Activated gamma-delta T cell treated with anti-CD3 and anti-CD28 coated beads, Interleukin-2, amount 50 U/mL, for 16 hours (primary cell): ENCODE results near the gene SLC2A2.
"Not testable (repeated sequence)": the region's sequence is repeated elsewhere in the genome, so short reads cannot be mapped to it uniquely, and the experiment has no call there.

Source experiments
- DNase-seq: peaks from one replicate; pipeline ENCODE4 v3.0.0-alpha.2; 2020; ENCODE audit warnings: low read depth

SLC2A2 gene

GRCh38 chr3:170985304-170985703 is 41.2 kb downstream of the SLC2A2 start:
- no peak for DNase-seq

- DNase-seq: no peak
Observed at GRCh38 chr3:170982733-170983132, 43.8 kb downstream of the SLC2A2 start.

GRCh38 chr3:170980399-170980798 is 46.1 kb downstream of the SLC2A2 start:
- no peak for DNase-seq

- no peak for DNase-seq
Observed at GRCh38 chr3:170977949-170978745, 48.4 kb downstream of the SLC2A2 start.

- DNase-seq: no peak
Observed at GRCh38 chr3:170976190-170976519, 50.4 kb downstream of the SLC2A2 start.

GRCh38 chr3:170975283-170976189 is 51.0 kb downstream of the SLC2A2 start:
- no peak for DNase-seq

- no peak for DNase-seq
Observed at GRCh38 chr3:170974872-170975271, 51.6 kb downstream of the SLC2A2 start.

GRCh38 chr3:170972917-170973316 is 53.6 kb downstream of the SLC2A2 start:
- not testable (repeated sequence) for DNase-seq

GRCh38 chr3:170967126-170967525 is 59.4 kb downstream of the SLC2A2 start:
- DNase-seq: no peak

GRCh38 chr3:170966495-170966894 is 60.0 kb downstream of the SLC2A2 start:
- no peak for DNase-seq

- no peak for DNase-seq
Observed at GRCh38 chr3:170962411-170962810, 64.1 kb downstream of the SLC2A2 start.

GRCh38 chr3:170961616-170962400 is 64.7 kb downstream of the SLC2A2 start:
- DNase-seq: no peak

- no peak for DNase-seq
Observed at GRCh38 chr3:170959457-170959856, 67.1 kb downstream of the SLC2A2 start.

- DNase-seq: no peak
Observed at GRCh38 chr3:170956647-170957046, 69.9 kb downstream of the SLC2A2 start.

GRCh38 chr3:170953736-170954135 is 72.8 kb downstream of the SLC2A2 start:
- no peak for DNase-seq

GRCh38 chr3:170953229-170953628 is 73.3 kb downstream of the SLC2A2 start:
- DNase-seq: no peak

GRCh38 chr3:170949211-170949610 is 77.3 kb downstream of the SLC2A2 start:
- DNase-seq: no peak

- no peak for DNase-seq
Observed at GRCh38 chr3:170947018-170947769, 79.3 kb downstream of the SLC2A2 start.
